ENCODE measurements around the gene TMEM79.
A peak's percentile ranks its signal among the peaks of the same experiment; 100 is the strongest.
"Not testable (repeated sequence)": the region's sequence is repeated elsewhere in the genome, so short reads cannot be mapped to it uniquely, and the experiment has no call there.

Gene TMEM79

GRCh38 chr1:156316909-156317308 lies 32.8 kb downstream of the TMEM79 start:
- no peak for DNase-seq

DNA sequence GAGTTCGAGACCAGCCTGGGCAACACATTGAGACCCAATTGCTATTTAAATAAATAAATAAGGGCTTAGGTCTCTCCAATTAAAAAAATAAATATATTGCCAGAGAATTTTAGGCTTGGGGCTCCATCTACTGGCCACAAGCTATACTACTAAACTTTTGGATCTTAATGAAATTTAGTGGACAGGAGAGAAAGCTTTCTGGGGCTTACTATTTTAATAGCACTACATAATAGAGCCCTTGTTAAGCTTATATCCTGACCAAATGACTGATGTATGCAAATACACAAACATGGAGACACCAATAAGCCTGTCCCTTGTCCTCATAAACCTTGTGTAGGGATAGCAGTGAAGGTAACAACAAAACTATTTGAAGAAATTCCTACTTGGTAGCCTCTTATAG lies 35.5 kb downstream of the TMEM79 start:
- no peak for DNase-seq

DNA sequence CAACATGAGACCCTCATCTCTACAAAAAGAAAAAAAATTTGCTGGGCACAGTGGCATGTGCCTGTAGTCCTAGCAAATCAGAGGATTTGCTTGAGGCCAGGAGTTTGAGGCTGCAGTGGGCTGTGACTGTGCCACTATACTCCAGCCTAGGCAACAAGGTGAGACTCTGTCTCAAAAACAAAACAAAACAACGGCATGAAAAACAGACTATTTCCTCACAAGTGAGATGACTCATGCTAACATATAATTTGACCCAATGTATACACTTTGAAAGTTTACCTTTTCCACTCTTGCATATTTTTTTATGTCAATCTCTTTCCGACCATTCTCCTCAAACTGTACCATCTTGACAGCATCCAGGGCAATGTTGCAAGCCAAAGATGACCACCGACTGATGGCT lies 36.4 kb downstream of the TMEM79 start:
- no peak for DNase-seq

- not testable (repeated sequence) for DNase-seq
Observed at GRCh38 chr1:156323179-156323578, 39.1 kb downstream of the TMEM79 start.

GRCh38 chr1:156336242-156336641 lies 52.1 kb downstream of the TMEM79 start:
- DNase-seq = no peak

DNA sequence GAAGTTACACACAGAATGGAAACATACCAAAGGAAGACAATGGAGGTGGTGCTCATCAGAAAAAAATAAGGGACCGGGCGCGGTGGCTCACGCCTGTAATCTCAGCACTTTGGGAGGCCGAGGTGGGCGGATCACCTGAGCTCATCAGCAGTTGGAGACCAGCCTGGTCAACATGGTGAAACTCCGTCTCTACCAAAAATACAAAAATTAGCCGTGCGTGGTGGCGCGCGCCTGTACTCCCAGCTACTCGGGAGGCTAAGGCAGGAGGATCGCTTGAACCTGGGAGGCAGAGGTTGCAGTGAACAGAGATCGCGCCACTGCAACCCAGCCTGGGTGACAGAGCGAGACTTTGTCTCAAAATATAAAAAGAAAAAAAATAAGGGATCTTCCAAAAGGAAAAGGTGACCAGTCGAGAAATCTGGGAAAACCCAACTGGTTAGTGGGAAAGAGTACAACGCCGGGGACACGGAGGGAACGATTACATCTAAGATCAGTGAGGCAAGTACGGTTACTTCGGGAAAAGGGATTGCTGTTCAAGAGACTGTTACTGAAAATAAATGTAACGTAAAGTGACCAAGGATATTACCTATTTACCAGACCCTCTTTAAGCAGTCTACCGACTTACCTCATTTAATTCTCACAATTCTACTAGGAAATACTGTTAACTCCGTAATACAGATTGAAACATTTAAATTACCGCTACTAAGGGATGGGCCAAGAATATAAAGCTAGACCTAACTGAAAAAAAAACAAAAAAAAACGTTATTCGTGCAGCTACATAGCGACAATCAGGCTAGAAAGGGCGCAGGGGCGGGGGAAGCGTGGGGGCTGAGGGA lies 53.1 kb downstream of the TMEM79 start:
- no peak for DNase-seq

DNA sequence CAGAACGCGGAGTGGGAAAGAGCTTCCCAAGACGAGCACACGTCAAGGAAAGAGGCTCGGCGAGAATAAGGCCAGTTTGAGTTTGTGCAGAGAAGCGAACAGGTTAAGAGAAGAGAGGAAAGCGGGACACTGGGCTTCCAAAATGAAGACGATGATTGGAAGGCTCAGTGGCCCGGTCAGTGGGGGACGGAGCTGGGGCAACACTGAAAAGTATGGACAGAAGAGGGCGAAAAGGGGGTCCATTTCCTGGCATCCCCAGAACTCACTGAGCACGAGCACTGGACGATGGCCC lies 53.7 kb downstream of the TMEM79 start:
- no peak for DNase-seq

GRCh38 chr1:156338180-156338976 lies 54.3 kb downstream of the TMEM79 start, which contains the start of the genes CCT3 and TSACC:
Gene CCT3, minus strand, starts transcription at chr1:156338292. Its CDS starts 108 bp downstream, at chr1:156338184.
Gene TSACC, plus strand, starts transcription at chr1:156338526. Its CDS starts 1,232 bp downstream, at chr1:156339758.
- peak; percentile 99 for DNase-seq
